ENCODE results near the gene COX6A2. TPM values are rescaled to one million over a fixed set of nuclear protein-coding genes. Genes with fewer than 3 reads are reported as not detected.

The COX6A2 gene
- total RNA-seq, result not detected

- ATAC-seq (ENCODE audit: low read depth) (no peak), DNase-seq (no peak)
- Mint-ChIP-seq H3K4me1 (peaks cover 39% of the 10 kb centered on the region), H3K4me3 (peak within 1 kb of the TSS; percentile 5), H3K9me3 (peaks cover 5% of the 10 kb centered on the region), H3K27ac (peak within 1 kb of the TSS; percentile 48), H3K36me3 (peaks cover 6% of the 10 kb centered on the region), H3K27me3 (peaks cover 5% of the 10 kb centered on the region)
- POLR2A ChIA-PET, result no interaction called here
These were observed at the start of gene COX6A2 for GRCh38 chr16:31428279-31428597. Gene COX6A2 (minus strand): TSS chr16:31428360. CDS start chr16:31428325, 35 bp downstream.

- peak; percentile 29 for ATAC-seq (ENCODE audit: low read depth)
- peaks cover 8% of the 10 kb centered on the region for H3K4me1 Mint-ChIP-seq
- peak; percentile 61 for DNase-seq
- H3K36me3 Mint-ChIP-seq, result no peaks in the 10 kb centered on the region
- H3K9me3 Mint-ChIP-seq, result no peaks in the 10 kb centered on the region
- POLR2A ChIA-PET, result interaction anchor here (0.8 to 4.5 kb wide), 6 partner anchors 11 to 236 kb away, joined by 4 to 36 read pairs (median 5); partner anchors contain the start of genes ARMC5 and RUSF1
- H3K27ac Mint-ChIP-seq, result peak overlapping the region; percentile 65
- H3K27me3 Mint-ChIP-seq, result peaks cover 26% of the 10 kb centered on the region
- peak overlapping the region; percentile 71 for H3K4me3 Mint-ChIP-seq
These were observed 49.4 kb upstream of the COX6A2 start for GRCh38 chr16:31477220-31478216.

- peaks cover 10% of the 10 kb centered on the region for H3K4me1 Mint-ChIP-seq
- H3K27me3 Mint-ChIP-seq, result peaks cover 31% of the 10 kb centered on the region
- peak; percentile 84 for DNase-seq
- POLR2A ChIA-PET, result interaction anchor here (0.8 to 4.5 kb wide), 5 partner anchors 12 to 237 kb away, joined by 4 to 36 read pairs (median 5); partner anchors contain the start of gene ARMC5
- no peaks in the 10 kb centered on the region for H3K9me3 Mint-ChIP-seq
- peak overlapping the region; percentile 88 for H3K4me3 Mint-ChIP-seq
- peak overlapping the region; percentile 80 for H3K27ac Mint-ChIP-seq
- peak; percentile 87 for ATAC-seq (ENCODE audit: low read depth)
- H3K36me3 Mint-ChIP-seq, result no peaks in the 10 kb centered on the region
These were observed 48.4 kb upstream of the COX6A2 start for GRCh38 chr16:31476303-31477219.

- Mint-ChIP-seq H3K4me1 (peaks cover 10% of the 10 kb centered on the region), H3K4me3 (peak overlapping the region; percentile 88), H3K9me3 (no peaks in the 10 kb centered on the region), H3K27me3 (peaks cover 37% of the 10 kb centered on the region), H3K27ac (peak overlapping the region; percentile 80), H3K36me3 (no peaks in the 10 kb centered on the region)
- POLR2A ChIA-PET, result interaction anchor here (1.4 to 4.5 kb wide), 2 partner anchors 15 to 17 kb away, joined by 6 to 36 read pairs; partner anchors contain the start of gene ARMC5
- ATAC-seq (ENCODE audit: low read depth) (no peak), DNase-seq (no peak)
These were observed 47.8 kb upstream of the COX6A2 start for GRCh38 chr16:31475946-31476302.

- H3K27ac Mint-ChIP-seq, result no peak overlapping the region
- POLR2A ChIA-PET, result interaction anchor here (1.2 to 4.5 kb wide), 2 partner anchors 15 to 16 kb away, joined by 11 to 36 read pairs; partner anchors contain the start of gene ARMC5
These were observed 46.9 kb upstream of the COX6A2 start for GRCh38 chr16:31474773-31475738.

GRCh38 chr16:31474173-31474714 lies 46.1 kb upstream of the COX6A2 start:
- Mint-ChIP-seq H3K9me3 (no peaks in the 10 kb centered on the region), H3K4me1 (peaks cover 10% of the 10 kb centered on the region), H3K4me3 (no peak overlapping the region), H3K27ac (no peak overlapping the region), H3K36me3 (no peaks in the 10 kb centered on the region), H3K27me3 (peaks cover 40% of the 10 kb centered on the region)
- DNase-seq, result no peak
- ATAC-seq (ENCODE audit: low read depth), result no peak
- POLR2A ChIA-PET, result interaction anchor here (1.2 kb wide), 1 partner anchor 14 kb away, joined by 11 read pairs; the partner anchor contains the start of gene ARMC5

More at GRCh38 chr16:31474773-31475738, 46.9 kb upstream of the COX6A2 start:
- Mint-ChIP-seq H3K4me1 (peaks cover 10% of the 10 kb centered on the region), H3K27me3 (peaks cover 40% of the 10 kb centered on the region), H3K9me3 (no peaks in the 10 kb centered on the region), H3K36me3 (no peaks in the 10 kb centered on the region), H3K4me3 (no peak overlapping the region)
- no peak for DNase-seq
- no peak for ATAC-seq (ENCODE audit: low read depth)

GRCh38 chr16:31473264-31473984 lies 45.3 kb upstream of the COX6A2 start:
- peaks cover 10% of the 10 kb centered on the region for H3K4me1 Mint-ChIP-seq
- no peak for DNase-seq
- no peaks in the 10 kb centered on the region for H3K36me3 Mint-ChIP-seq
- ATAC-seq (ENCODE audit: low read depth), result no peak
- POLR2A ChIA-PET, result interaction anchor here (1.2 kb wide), 1 partner anchor 13 kb away, joined by 11 read pairs; the partner anchor contains the start of gene ARMC5
- peak overlapping the region; percentile 77 for H3K4me3 Mint-ChIP-seq
- H3K27ac Mint-ChIP-seq, result no peak overlapping the region
- peaks cover 40% of the 10 kb centered on the region for H3K27me3 Mint-ChIP-seq
- no peaks in the 10 kb centered on the region for H3K9me3 Mint-ChIP-seq

GRCh38 chr16:31472709-31473203 lies 44.6 kb upstream of the COX6A2 start:
- peak; percentile 57 for DNase-seq
- no peaks in the 10 kb centered on the region for H3K36me3 Mint-ChIP-seq
- no peaks in the 10 kb centered on the region for H3K9me3 Mint-ChIP-seq
- peaks cover 14% of the 10 kb centered on the region for H3K4me1 Mint-ChIP-seq
- H3K4me3 Mint-ChIP-seq, result peak overlapping the region; percentile 77
- peak; percentile 41 for ATAC-seq (ENCODE audit: low read depth)
- H3K27me3 Mint-ChIP-seq, result peaks cover 40% of the 10 kb centered on the region
- H3K27ac Mint-ChIP-seq, result no peak overlapping the region
- POLR2A ChIA-PET, result no interaction called here

GRCh38 chr16:31471875-31472708 lies 43.9 kb upstream of the COX6A2 start, which contains the start of gene TGFB1I1:
Gene TGFB1I1 (plus strand): TSS chr16:31472152. CDS start chr16:31472189, 37 bp downstream.
- peaks cover 21% of the 10 kb centered on the region for H3K4me1 Mint-ChIP-seq
- H3K36me3 Mint-ChIP-seq, result no peaks in the 10 kb centered on the region
- ATAC-seq (ENCODE audit: low read depth), result no peak
- no peaks in the 10 kb centered on the region for H3K9me3 Mint-ChIP-seq
- H3K27ac Mint-ChIP-seq, result peak within 1 kb of the TSS; percentile 42
- peak within 1 kb of the TSS; percentile 77 for H3K4me3 Mint-ChIP-seq
- DNase-seq, result no peak
- POLR2A ChIA-PET, result interaction anchor here (0.9 kb wide), 1 partner anchor 13 kb away, joined by 3 read pairs; the partner anchor contains the start of gene ARMC5
- peaks cover 40% of the 10 kb centered on the region for H3K27me3 Mint-ChIP-seq

GRCh38 chr16:31471241-31471874 lies 43.2 kb upstream of the COX6A2 start:
- POLR2A ChIA-PET, result interaction anchor here (0.9 kb wide), 1 partner anchor 12 kb away, joined by 3 read pairs; the partner anchor contains the start of gene ARMC5
- DNase-seq, result no peak
- Mint-ChIP-seq H3K36me3 (peaks cover 2% of the 10 kb centered on the region), H3K4me3 (peak overlapping the region; percentile 11), H3K9me3 (no peaks in the 10 kb centered on the region), H3K27ac (no peak overlapping the region), H3K4me1 (peaks cover 23% of the 10 kb centered on the region), H3K27me3 (peaks cover 36% of the 10 kb centered on the region)
- ATAC-seq (ENCODE audit: low read depth), result no peak
